Gastroesophageal sphincter (tissue), 4 donors: Measurements from ENCODE around the gene PTBP1. TPM values are rescaled to one million over a fixed set of nuclear protein-coding genes. Genes with fewer than 3 reads are reported as not detected.

Source experiments
- ATAC-seq: fragments of 150-250 bp; one replicate; pipeline ENCODE4 v1.9.1; 2016; ENCODE audit warnings: mild to moderate bottlenecking, moderate library complexity
- H3K27ac ChIP-seq, 4 donors: fragments of 200-600 bp; sonication (generic) in 3 of 4; 1 replicate in 3 of 4; 2 replicates in 1 of 4; pipeline ENCODE4 v1.5.1; 2016 to 2019
- H3K27me3 ChIP-seq: fragments of 200-600 bp; sonication (generic); one replicate; pipeline ENCODE4 v1.5.1; 2019
- H3K36me3 ChIP-seq, 2 donors: fragments of 200-600 bp; sonication (generic); one replicate each; pipeline ENCODE4 v1.5.1; 2019; ENCODE audit warnings: control low read depth in 1 of 2
- H3K4me1 ChIP-seq, 3 donors: fragments of 200-600 bp; sonication (generic); 1 replicate in 2 of 3; 2 replicates in 1 of 3; pipeline ENCODE4 v1.5.1; 2016 to 2019; ENCODE audit warnings: control low read depth in 2 of 3
- H3K4me3 ChIP-seq, 2 donors: fragments of 200-600 bp; sonication (generic); one replicate each; pipeline ENCODE4 v1.5.1; 2019; ENCODE audit warnings: mild to moderate bottlenecking in 1 of 2, moderate library complexity in 1 of 2
- H3K9me3 ChIP-seq, 3 donors: fragments of 200-600 bp; sonication (generic); one replicate each; pipeline ENCODE4 v1.5.1; 2017 to 2019; ENCODE audit warnings: control low read depth in 2 of 3
- EP300 ChIP-seq: sonication (generic); formaldehyde crosslinking; IDR thresholded peaks from one replicate; pipeline ENCODE4 v1.6.1; 2017; ENCODE audit warnings: antibody characterized with exemption, mild to moderate bottlenecking
- POLR2A ChIP-seq, 2 donors: fragments of 450-650 bp; IDR thresholded peaks; one replicate each; pipeline ENCODE4 v1.6.1; 2017; ENCODE audit warnings: antibody characterized with exemption in 2 of 2, mild to moderate bottlenecking in 2 of 2, moderate library complexity in 1 of 2
- POLR2AphosphoS5 ChIP-seq: sonication (generic); formaldehyde crosslinking; IDR thresholded peaks from one replicate; pipeline ENCODE4 v1.6.1; 2017; ENCODE audit warnings: antibody characterized with exemption
- WGBS, 2 donors: methylation state at CpG; one replicate each; pipeline ENCODE4 v1.1.5; 2018; ENCODE audit warnings: low coverage in 1 of 2; 5-methylcytosine and 5-hydroxymethylcytosine counted together
- total RNA-seq, 4 donors: library from RNA; depleted of rRNA; stranded (reverse); fragments of >200 nt; gene quantifications; one replicate each; pipeline ENCODE4 v1.1.0, GENCODE V29; 2016
- TF ChIP-seq, protein P1 (sequence below), 4 experiments: fragments of 200-600 bp in 2 of 4; fragments of 450-650 bp in 2 of 4; sonication (generic) in 1 of 4; IDR thresholded peaks; one replicate each; pipeline ENCODE4 v1.5.1; 2017 to 2019; ENCODE audit warnings: antibody characterized with exemption in 4 of 4, mild to moderate bottlenecking in 2 of 4, moderate library complexity in 2 of 4

PTBP1 gene
- total RNA-seq = 10 to 100 TPM; 68.6 to 95.6 (median 79.3) TPM

DNA sequence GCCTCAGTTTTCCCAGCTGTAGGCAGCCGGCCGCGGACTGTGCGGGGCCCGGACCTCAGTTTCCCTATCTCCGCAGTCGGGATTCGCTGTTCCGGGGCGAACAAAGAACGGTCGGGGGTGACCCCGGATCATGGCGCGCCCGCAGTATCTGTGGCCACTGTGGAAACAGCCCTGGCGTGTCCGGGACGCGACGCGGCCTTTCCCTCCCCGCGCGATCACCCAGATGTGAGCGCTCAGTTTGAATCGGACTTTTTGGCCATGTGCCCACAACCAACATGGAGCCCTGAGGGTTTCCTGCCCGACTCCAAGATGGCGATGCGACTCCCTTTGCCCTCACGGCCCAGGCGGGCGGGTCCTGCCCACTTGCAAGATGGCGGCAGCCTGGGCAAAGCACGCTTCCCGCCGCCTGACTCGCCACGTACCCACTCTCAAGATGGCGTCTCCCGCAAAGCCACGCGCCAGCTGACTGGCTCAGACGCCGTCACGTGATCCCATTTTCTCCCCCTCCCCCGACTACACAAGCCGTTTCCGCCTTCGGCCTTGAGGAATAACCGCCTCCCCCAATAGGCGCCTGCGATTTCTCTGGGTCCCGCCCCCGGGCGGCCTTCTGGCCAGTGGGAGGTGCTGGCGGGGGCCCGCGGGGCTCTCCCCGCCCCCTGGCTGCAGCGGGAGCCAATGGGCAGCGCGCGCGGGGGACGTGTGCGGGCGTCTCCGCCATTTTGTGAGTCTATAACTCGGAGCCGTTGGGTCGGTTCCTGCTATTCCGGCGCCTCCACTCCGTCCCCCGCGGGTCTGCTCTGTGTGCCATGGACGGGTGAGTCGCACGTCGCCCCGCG is at the start of gene PTBP1:
TSS of gene PTBP1 (plus strand) at position 761 of the 836 bp plus-strand sequence. CDS start at position 807, 46 bp downstream.
- H3K36me3 ChIP-seq = peaks cover 0 to 15% of the 10 kb centered on the region in 2 donors
- H3K4me1 ChIP-seq = peaks cover 5 to 59% (median 44%) of the 10 kb centered on the region in 3 donors
- TF ChIP-seq, protein P1, sequence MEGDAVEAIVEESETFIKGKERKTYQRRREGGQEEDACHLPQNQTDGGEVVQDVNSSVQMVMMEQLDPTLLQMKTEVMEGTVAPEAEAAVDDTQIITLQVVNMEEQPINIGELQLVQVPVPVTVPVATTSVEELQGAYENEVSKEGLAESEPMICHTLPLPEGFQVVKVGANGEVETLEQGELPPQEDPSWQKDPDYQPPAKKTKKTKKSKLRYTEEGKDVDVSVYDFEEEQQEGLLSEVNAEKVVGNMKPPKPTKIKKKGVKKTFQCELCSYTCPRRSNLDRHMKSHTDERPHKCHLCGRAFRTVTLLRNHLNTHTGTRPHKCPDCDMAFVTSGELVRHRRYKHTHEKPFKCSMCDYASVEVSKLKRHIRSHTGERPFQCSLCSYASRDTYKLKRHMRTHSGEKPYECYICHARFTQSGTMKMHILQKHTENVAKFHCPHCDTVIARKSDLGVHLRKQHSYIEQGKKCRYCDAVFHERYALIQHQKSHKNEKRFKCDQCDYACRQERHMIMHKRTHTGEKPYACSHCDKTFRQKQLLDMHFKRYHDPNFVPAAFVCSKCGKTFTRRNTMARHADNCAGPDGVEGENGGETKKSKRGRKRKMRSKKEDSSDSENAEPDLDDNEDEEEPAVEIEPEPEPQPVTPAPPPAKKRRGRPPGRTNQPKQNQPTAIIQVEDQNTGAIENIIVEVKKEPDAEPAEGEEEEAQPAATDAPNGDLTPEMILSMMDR (IDR thresholded peaks at IDR 0.05) = peak in 2 of 4 experiments; percentile 30
- TF ChIP-seq POLR2A (IDR thresholded peaks at IDR 0.05) (peak; percentile 71 to 82), EP300 (no peak), POLR2AphosphoS5 (peak; percentile 80)
- H3K4me3 ChIP-seq = peak within 1 kb of the TSS; percentile 79 to 98
- H3K27me3 ChIP-seq = no peaks in the 10 kb centered on the region
- peak within 1 kb of the TSS; percentile 72 to 100 (median 99) for H3K27ac ChIP-seq
- H3K9me3 ChIP-seq = no peaks in the 10 kb centered on the region
- ATAC-seq = peak; percentile 93
- WGBS, 2 donors = 0% methylated on average over 7 to 8 of the region's 83 CpGs

DNA sequence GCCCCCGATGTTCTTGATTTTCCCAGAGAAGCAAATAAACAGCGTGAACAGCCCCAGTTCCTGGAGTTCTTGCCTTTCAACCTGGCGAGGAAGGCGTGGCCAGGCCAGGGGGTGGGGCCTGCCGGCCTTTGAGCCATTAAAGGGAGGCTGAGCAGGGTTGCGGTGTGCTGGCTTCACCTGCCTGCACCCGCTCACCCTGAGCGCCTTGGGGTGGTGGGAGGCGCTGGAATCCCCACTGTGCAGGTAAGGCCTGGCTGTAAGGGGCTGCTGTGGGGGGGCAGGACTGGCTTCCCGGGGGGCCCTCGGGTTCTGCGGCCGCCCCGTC is 49.0 kb upstream of the PTBP1 start:
- Histone ChIP-seq H3K9me3 (peaks cover 0 to 41% (median 4%) of the 10 kb centered on the region in 3 donors), H3K4me3 (no peak overlapping the region), H3K27me3 (peaks cover 53% of the 10 kb centered on the region), H3K4me1 (no peaks in the 10 kb centered on the region), H3K27ac (no peak overlapping the region), H3K36me3 (peaks cover 0 to 25% of the 10 kb centered on the region in 2 donors)
- ATAC-seq = no peak
- 80% methylated on average over 1 of the region's 14 CpGs; no CpG with 5 or more reads in 1 of the 2 donors for whole genome bisulfite sequencing, 2 donors
- TF ChIP-seq, protein P1 (IDR thresholded peaks at IDR 0.05) = no peak
- TF ChIP-seq EP300 = no peak
- no peak for TF ChIP-seq POLR2A (IDR thresholded peaks at IDR 0.05)
- TF ChIP-seq POLR2AphosphoS5 = no peak

DNA sequence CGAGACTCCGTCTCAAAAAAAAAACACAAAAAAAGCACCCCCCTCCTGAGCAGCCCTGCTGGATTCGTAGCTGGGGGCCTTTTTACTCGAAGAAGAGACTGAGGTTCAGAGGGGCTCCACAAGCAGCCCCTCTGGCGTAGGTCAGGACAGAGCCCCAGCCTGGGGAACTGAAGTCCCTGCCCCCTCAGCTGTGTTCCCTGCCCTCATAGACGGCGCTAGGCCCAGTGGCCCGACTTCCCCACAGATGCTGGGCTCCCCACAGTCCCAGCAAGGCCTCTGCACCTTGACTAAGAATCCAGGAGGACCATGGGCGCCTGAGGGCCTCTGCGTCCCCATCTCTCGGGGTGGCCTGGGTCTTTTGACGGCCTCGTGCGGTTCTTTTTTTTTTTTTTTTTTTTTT is 47.4 kb upstream of the PTBP1 start:
- no peak overlapping the region for H3K27ac ChIP-seq
- TF ChIP-seq, protein P1 (IDR thresholded peaks at IDR 0.05) = no peak
- TF ChIP-seq POLR2AphosphoS5 (no peak), EP300 (no peak), POLR2A (IDR thresholded peaks at IDR 0.05) (no peak)
- peaks cover 53% of the 10 kb centered on the region for H3K27me3 ChIP-seq
- no peaks in the 10 kb centered on the region for H3K4me1 ChIP-seq
- peaks cover 0 to 25% of the 10 kb centered on the region in 2 donors for H3K36me3 ChIP-seq
- peaks cover 0 to 25% (median 2%) of the 10 kb centered on the region in 3 donors for H3K9me3 ChIP-seq
- ATAC-seq = no peak
- no peak overlapping the region for H3K4me3 ChIP-seq
- 71 to 80% methylated on average over 2 to 9 of the region's 14 CpGs for WGBS, 2 donors

DNA sequence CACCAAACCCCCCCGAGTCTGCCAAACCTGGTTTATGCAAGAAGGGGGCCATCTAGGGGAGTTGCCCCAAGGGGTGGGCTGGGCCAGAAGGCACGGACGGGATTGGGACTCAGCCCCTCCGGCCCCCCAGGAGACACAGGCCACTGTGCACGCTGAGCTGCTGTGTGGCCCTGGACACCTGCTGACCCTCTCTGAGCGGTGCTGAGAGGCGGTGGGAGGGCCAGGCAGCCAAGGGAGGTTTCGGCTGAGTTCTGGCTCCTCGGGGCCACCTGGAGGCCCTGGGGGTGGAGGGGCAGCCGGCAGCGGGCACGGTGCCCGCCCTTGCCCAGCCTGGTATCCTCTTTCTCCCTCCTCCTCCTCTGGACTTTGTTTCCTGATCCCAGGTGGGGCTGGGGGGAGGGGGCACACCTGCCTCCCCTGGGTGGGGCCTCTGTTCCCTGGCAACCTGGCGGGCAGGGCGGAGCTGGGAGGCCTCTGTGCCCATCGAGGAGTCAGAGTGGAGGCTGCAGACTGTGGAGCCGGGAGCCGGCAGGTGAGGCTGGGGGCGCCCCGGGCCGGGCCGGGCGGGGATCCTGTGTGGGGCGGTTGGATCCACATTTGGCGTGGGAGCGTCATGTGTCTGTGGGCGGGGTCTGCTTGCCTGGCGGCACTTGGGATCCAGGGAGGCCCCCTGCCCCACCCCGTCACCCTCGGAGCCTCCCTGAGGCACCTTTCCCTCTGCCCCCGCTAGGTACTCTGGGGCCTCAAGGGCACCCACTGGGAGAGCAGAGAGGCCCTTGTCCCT is 46.4 kb upstream of the PTBP1 start, which contains the start of gene MISP:
TSS of gene MISP (plus strand) at position 473 of the 784 bp plus-strand sequence. CDS start 5,835 bp downstream, outside the sequence.
- Histone ChIP-seq H3K4me3 (no peak within 1 kb of the TSS), H3K36me3 (peaks cover 0 to 24% of the 10 kb centered on the region in 2 donors), H3K9me3 (peaks cover 0 to 19% (median 2%) of the 10 kb centered on the region in 3 donors), H3K4me1 (no peaks in the 10 kb centered on the region), H3K27me3 (peaks cover 53% of the 10 kb centered on the region), H3K27ac (no peak within 1 kb of the TSS)
- no CpG with 5 or more reads among the region's 31 CpGs for WGBS, 2 donors
- ATAC-seq = no peak
- TF ChIP-seq, protein P1 (IDR thresholded peaks at IDR 0.05) = no peak
- TF ChIP-seq EP300 = no peak
- TF ChIP-seq POLR2AphosphoS5 = no peak
- TF ChIP-seq POLR2A (IDR thresholded peaks at IDR 0.05) = no peak
